Measurements from ENCODE around the gene CDH13.

Gene CDH13

DNA sequence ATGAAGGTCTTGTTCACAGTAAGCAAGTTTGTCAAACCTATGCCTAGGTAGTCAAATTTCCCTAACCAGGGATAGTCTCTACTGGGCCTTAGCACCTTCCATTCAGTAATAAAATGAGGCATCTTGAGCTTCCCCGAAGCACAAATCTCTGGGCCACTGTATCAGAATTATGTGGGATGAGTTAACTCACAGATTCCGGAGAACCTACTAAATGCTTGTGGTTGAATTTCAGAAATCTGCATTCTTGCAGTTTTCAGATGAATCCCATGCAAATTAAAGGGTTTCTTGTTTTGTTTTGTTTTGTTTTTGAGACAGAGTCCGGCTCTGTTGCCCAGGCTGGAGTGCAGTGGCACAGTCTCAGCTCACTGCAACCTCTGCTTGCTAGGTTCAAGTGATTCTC, 702.2 kb downstream of the CDH13 start:
- DNase-seq: no peak

GRCh38 chr16:83329441-83329840, 702.7 kb downstream of the CDH13 start:
- DNase-seq: no peak

DNA sequence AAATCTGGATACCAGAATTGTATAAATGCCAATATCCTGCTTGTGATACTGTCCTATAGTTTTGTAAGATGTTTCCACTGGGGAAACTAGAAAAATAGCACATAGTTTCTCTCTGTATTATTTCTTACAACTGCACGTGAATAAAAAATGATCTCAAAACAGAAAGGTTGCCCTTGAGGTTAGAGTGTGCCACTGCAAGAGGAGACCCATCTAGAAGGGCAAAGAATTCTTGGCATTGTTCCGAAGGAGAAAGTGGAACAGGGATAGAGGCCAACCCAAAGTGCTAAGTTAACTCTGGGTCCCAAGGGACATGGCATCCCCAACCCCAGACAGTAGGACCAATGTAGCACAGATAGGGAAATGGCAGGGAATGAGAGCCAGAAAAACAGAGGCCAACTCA, 703.5 kb downstream of the CDH13 start:
- DNase-seq: no peak

- no peak for DNase-seq
Measured at GRCh38 chr16:83335076-83335475, 708.3 kb downstream of the CDH13 start.

DNA sequence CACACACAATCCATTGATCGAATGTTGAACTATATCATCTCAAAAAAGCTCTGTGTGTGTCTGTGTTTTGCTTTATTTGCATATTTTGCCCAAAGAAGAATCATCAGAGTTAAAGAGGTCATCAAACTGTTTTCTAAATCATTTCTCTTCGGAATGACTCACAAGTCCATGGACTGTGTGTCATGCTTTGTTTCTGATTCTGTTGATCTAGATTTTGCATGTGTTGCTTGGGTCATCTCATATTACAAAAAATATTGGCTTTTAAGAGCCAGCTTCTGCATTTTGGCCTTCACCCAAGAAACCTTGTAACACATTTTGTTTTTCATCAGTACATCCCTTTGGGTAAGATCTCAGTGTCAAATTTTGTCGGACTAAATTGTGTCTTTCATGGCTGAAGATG, 709.8 kb downstream of the CDH13 start:
- DNase-seq: no peak

GRCh38 chr16:83338138-83338537, 711.4 kb downstream of the CDH13 start:
- DNase-seq: no peak

DNA sequence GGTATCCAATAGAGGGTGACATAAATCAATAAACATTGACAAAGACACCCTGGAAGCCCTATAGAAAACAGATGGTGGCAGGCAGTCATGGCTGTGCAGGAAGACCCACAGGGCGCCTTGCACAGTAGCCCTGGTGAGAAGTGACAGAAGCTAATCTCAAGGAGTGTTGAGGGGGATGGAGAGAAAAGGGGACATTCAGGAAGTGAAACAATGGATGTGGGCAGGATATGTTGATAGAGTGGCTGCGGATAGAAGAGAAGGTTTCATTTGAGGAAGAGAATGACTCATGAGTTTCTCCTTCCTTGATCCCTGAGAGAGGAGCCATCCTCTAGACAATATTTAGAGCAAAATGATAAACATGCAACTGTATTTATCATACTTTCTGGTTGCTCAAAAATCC, 712.2 kb downstream of the CDH13 start:
- no peak for DNase-seq

DNA sequence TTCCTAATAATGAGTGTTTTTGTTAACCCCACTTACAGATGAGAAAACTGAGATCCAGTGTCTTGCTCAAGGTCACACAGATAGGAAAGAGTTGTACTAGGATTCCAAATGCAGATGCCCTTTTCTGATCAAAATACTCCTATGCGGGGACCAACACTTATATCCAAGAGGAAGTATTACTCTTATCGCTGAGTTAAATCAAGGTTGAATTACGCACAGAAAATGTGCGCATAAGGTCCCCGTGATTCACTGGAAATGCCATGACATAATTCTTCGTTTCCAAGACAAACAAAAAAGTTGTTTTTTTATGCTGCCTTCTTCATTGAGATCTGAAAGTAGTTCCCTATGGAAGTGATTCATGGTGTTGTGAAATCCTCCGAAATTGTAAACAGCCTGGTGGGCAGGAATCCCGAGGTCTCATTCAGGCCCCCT, 717.2 kb downstream of the CDH13 start:
- DNase-seq: no peak

- no peak for DNase-seq
Measured at GRCh38 chr16:83345846-83346640, 719.3 kb downstream of the CDH13 start.

GRCh38 chr16:83348991-83349390, 722.2 kb downstream of the CDH13 start:
- no peak for DNase-seq

DNA sequence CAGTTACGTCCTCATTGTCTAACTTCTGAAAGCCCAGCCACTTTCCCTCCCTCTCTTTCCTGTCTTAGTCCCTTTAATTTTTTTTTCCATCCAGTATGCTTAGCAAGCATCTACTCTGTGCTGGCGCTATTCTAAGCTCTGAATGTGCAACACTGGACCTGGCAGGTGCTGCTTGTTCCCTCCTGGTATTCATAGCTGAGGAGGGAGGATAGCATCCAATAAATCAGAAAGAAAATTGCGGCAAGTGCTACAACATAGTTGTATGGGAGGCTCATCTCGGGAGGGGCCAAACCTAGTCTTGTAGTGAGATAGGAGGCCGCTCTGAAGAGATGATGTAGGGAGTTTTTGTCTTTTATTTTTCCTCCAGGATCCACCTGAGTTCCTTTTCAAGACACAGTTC, 723.7 kb downstream of the CDH13 start:
- no peak for DNase-seq

DNA sequence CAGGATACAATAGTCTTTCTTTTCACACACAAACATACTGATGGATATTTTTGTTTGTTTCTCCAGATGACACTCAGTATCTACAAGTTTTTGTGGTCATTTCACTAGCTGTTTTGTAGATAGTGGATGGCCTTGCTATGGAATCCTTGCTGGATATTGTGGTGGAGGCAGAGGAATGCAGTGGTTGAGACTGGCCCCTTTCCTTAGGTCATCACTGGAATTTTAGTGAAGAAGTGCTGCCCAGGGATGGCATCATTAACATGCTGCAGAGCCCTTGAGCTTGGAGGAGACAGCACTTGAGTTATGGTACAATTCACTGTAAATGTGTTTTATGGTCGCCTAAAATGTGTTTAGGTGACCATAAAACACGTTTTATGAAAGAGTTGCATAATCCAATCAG, 725.1 kb downstream of the CDH13 start:
- no peak for DNase-seq

- DNase-seq: no peak
Measured at GRCh38 chr16:83353241-83353640, 726.5 kb downstream of the CDH13 start.

DNA sequence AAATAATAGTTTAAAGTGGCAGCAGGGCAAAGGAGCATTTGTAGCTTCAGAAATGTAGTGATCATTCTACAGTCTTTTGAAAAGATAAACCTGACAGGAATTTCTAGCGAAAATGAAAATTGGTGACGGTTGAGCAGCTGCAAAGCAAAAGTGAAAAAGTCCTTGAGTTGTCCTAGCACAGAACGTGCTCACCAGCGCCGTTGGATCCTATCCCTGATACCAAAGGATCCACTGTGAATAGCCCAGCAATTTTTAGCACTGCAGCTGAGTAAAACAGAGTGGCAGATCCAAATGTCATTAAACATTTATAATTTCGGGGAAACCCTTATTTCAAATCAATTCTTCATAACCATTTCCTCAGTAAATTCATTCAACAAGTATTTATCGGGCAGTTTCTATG, 727.2 kb downstream of the CDH13 start:
- no peak for DNase-seq

GRCh38 chr16:83355570-83356218, 728.9 kb downstream of the CDH13 start:
- no peak for DNase-seq

GRCh38 chr16:83356266-83356665, 729.5 kb downstream of the CDH13 start:
- no peak for DNase-seq

- no peak for DNase-seq
Measured at GRCh38 chr16:83356986-83357385, 730.2 kb downstream of the CDH13 start.

GRCh38 chr16:83363521-83363920, 736.8 kb downstream of the CDH13 start:
- no peak for DNase-seq

DNA sequence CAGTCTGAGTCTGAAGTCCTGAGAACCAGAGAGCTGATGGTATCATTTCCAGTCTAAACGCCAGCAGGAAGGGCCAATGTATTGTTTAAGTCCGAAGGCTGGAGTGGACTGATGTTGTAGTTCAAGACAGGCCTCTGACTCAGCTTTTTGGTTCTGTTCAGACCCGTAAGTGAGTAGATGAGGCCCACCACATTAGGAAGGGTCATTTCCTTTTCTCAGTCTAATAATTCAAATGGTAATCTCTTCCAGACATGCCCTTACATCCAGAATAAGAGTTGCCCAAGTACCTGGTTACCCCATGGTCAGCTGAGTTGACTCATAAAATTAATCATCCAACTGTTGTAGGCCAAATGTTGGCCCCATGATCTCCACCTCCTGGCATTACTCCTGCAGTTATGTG, 738.4 kb downstream of the CDH13 start:
- DNase-seq: no peak

GRCh38 chr16:83366228-83366627, 739.5 kb downstream of the CDH13 start:
- no peak for DNase-seq

GRCh38 chr16:83374979-83375378, 748.2 kb downstream of the CDH13 start:
- DNase-seq: no peak

GRCh38 chr16:83389751-83390150, 763.0 kb downstream of the CDH13 start:
- no peak for DNase-seq

DNA sequence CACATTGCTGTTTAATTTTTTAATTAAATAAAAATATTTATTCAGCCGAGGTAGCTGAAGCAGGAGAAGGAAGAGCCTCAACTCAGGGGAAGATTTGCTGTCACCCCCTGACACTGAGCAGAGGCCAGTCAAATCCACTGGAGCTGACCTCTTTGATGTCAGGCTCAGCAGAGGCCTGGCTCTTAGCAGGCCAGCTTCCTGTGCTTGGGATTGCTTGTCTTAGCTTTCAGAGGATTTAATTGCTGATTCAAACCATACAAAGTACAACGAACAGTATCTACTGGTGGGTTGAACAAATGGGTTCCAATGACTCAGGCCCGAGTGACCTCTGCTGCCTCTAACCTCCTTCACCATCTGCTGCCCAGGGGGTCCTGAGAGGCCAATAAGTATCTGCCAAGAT, 764.0 kb downstream of the CDH13 start:
- DNase-seq: no peak

DNA sequence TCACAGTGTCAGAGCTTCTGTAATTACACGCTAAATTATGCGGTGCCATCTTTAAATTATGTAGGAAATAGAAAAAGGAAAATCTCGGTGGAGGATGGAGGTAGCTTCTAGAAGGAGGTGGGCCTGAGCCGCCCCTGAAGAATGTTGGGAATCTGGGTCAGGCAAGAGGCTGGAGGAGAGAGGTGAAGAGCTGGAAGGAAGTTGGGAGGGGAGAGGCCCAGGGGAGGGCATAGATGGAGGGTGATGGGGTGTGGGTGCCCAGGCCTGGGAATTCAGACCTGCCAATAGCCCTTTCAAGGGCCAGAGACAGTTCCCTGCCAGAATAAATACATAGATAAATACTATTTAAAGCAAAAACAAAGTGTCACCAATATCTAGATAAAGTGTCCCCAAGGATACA, 766.0 kb downstream of the CDH13 start:
- DNase-seq: no peak

All from activated CD4-positive, alpha-beta T cell treated with anti-CD3 and anti-CD28 coated beads for 4 hours (primary cell).